Left ventricle myocardium inferior (tissue), 1 donor: Measurements from ENCODE around the gene TRABD2A. TPM values are rescaled to one million over a fixed set of nuclear protein-coding genes. Genes with fewer than 3 reads are reported as not detected.

ENCODE experiments used
- DNase-seq: peaks from one replicate; pipeline ENCODE4 v3.0.0-alpha.2; 2020
- H3K27ac ChIP-seq: fragments of 200-600 bp; replicated peaks from 2 replicates; pipeline ENCODE4 v1.8.0; 2021
- H3K27me3 ChIP-seq: fragments of 200-600 bp; 2 replicates; pipeline ENCODE4 v1.8.0; 2021; ENCODE audit warnings: low read depth
- H3K36me3 ChIP-seq: fragments of 200-600 bp; 2 replicates; pipeline ENCODE4 v1.8.0; 2021
- H3K4me1 ChIP-seq: fragments of 200-600 bp; 2 replicates; pipeline ENCODE4 v1.8.0; 2021
- H3K4me3 ChIP-seq: fragments of 200-600 bp; 2 replicates; pipeline ENCODE4 v1.8.0; 2021; ENCODE audit warnings: mild to moderate bottlenecking, moderate library complexity
- H3K9me3 ChIP-seq: fragments of 200-600 bp; replicated peaks from 2 replicates; pipeline ENCODE4 v1.8.0; 2021
- CTCF ChIP-seq: fragments of 200-600 bp; IDR thresholded peaks from 2 replicates; pipeline ENCODE4 v1.8.0; 2021; ENCODE audit warnings: antibody characterized with exemption, mild to moderate bottlenecking, borderline replicate concordance
- intact Hi-C: fragments of 100-400 bp; cut with micrococcal nuclease; formaldehyde crosslinking; loops from one replicate; pipeline ENCODE4 v1.11.0; 2022
- total RNA-seq: library from RNA; stranded (reverse); fragmentation: NEBNext Ultra II Directional; extraction: Animal tissue kit (Norgen Biotek cat#: 25700); gene quantifications from one replicate; pipeline ENCODE4 v1.2.1, GENCODE V29; 2021
- donor health status: DM: no; HTN: yes; CAD: no; lungs with severe emphysema.

TRABD2A gene
- total RNA-seq, 1 donor from 2014 or later, result 0.49 TPM

- intact Hi-C loops, result no loop called here
- DNase-seq, result no peak
- Histone ChIP-seq H3K4me3 (no peak overlapping the region), H3K9me3 (no peaks in the 10 kb centered on the region), H3K27me3 (peaks cover 8% of the 10 kb centered on the region), H3K36me3 (no peaks in the 10 kb centered on the region), H3K4me1 (no peaks in the 10 kb centered on the region), H3K27ac (no peak overlapping the region)
- no peak for TF ChIP-seq CTCF
Measured at GRCh38 chr2:84817239-84817655, 63.6 kb downstream of the TRABD2A start.

- TF ChIP-seq CTCF, result no peak
- no peak overlapping the region for H3K4me3 ChIP-seq
- DNase-seq, result no peak
- H3K4me1 ChIP-seq, result no peaks in the 10 kb centered on the region
- H3K36me3 ChIP-seq, result no peaks in the 10 kb centered on the region
- peaks cover 8% of the 10 kb centered on the region for H3K27me3 ChIP-seq
- intact Hi-C loops, result no loop called here
- H3K27ac ChIP-seq, result no peak overlapping the region
- no peaks in the 10 kb centered on the region for H3K9me3 ChIP-seq
Measured at GRCh38 chr2:84816426-84817026, 64.4 kb downstream of the TRABD2A start.

- intact Hi-C loops, result no loop called here
- TF ChIP-seq CTCF, result no peak
- H3K36me3 ChIP-seq, result no peaks in the 10 kb centered on the region
- H3K4me3 ChIP-seq, result no peak overlapping the region
- peaks cover 8% of the 10 kb centered on the region for H3K27me3 ChIP-seq
- no peak overlapping the region for H3K27ac ChIP-seq
- no peaks in the 10 kb centered on the region for H3K9me3 ChIP-seq
- H3K4me1 ChIP-seq, result no peaks in the 10 kb centered on the region
- DNase-seq, result no peak
Measured at GRCh38 chr2:84815146-84815545, 65.7 kb downstream of the TRABD2A start.

- Histone ChIP-seq H3K4me3 (no peak overlapping the region), H3K27me3 (peaks cover 8% of the 10 kb centered on the region), H3K36me3 (no peaks in the 10 kb centered on the region), H3K27ac (no peak overlapping the region), H3K4me1 (peaks cover 2% of the 10 kb centered on the region), H3K9me3 (no peaks in the 10 kb centered on the region)
- DNase-seq, result no peak
- TF ChIP-seq CTCF, result no peak
- intact Hi-C loops, result no loop called here
Measured at GRCh38 chr2:84811839-84812431, 68.9 kb downstream of the TRABD2A start.

- H3K4me1 ChIP-seq, result peaks cover 5% of the 10 kb centered on the region
- no peak overlapping the region for H3K4me3 ChIP-seq
- intact Hi-C loops, result no loop called here
- no peak for DNase-seq
- H3K9me3 ChIP-seq, result no peaks in the 10 kb centered on the region
- no peak overlapping the region for H3K27ac ChIP-seq
- TF ChIP-seq CTCF, result no peak
- no peaks in the 10 kb centered on the region for H3K36me3 ChIP-seq
- H3K27me3 ChIP-seq, result peaks cover 1% of the 10 kb centered on the region
Measured at GRCh38 chr2:84808279-84808678, 72.6 kb downstream of the TRABD2A start.
